ENCODE data around the gene GRM6. TPM values are rescaled to one million over a fixed set of nuclear protein-coding genes. Genes with fewer than 3 reads are reported as not detected.
A peak's percentile ranks its signal among the peaks of the same experiment; 100 is the strongest.

Gene GRM6
- total RNA-seq, 1 donor from 2014 or later, result not detected

- Histone ChIP-seq H3K4me1 (peaks cover 18% of the 10 kb centered on the region), H3K27me3 (no peaks in the 10 kb centered on the region), H3K36me3 (peaks cover 0 to 16% of the 10 kb centered on the region in 2 donors), H3K4me3 (peak overlapping the region; percentile 75 to 79), H3K9me3 (peaks cover 39% of the 10 kb centered on the region), H3K27ac (peak overlapping the region; percentile 63)
- no peak for DNase-seq (ENCODE audit: extremely low spot score in 2 of 2)
- TF ChIP-seq CTCF (IDR thresholded peaks at IDR 0.05) (no peak), POLR2AphosphoS5 (IDR thresholded peaks at IDR 0.05; ENCODE audit: insufficient read depth in 1 of 2, low read depth in 1 of 2) (no peak), POLR2A (IDR thresholded peaks at IDR 0.05) (no peak)
- intact Hi-C loops (cut with DNase I), result no loop called here
Measured at GRCh38 chr5:178941361-178941760, 53.8 kb downstream of the GRM6 start.

- peak in 1 of 2 donors; percentile 92 for DNase-seq (ENCODE audit: extremely low spot score in 2 of 2)
- Histone ChIP-seq H3K27me3 (no peaks in the 10 kb centered on the region), H3K36me3 (peaks cover 0 to 10% of the 10 kb centered on the region in 2 donors), H3K27ac (peak within 1 kb of the TSS; percentile 63), H3K4me3 (peak within 1 kb of the TSS; percentile 75 to 79), H3K4me1 (peaks cover 18% of the 10 kb centered on the region), H3K9me3 (peaks cover 45% of the 10 kb centered on the region)
- TF ChIP-seq CTCF (IDR thresholded peaks at IDR 0.05) (no peak), POLR2AphosphoS5 (IDR thresholded peaks at IDR 0.05; ENCODE audit: insufficient read depth in 1 of 2, low read depth in 1 of 2) (peak; percentile 81 to 91), POLR2A (IDR thresholded peaks at IDR 0.05) (no peak)
- intact Hi-C loops (cut with DNase I), result no loop called here
Measured at GRCh38 chr5:178940569-178941360, 54.4 kb downstream of the GRM6 start, which contains the start of gene ZNF454. ZNF454 (plus strand) TSS chr5:178941198; CDS start chr5:178942792, 1,594 bp downstream.

GRCh38 chr5:178931846-178932760 is 63.0 kb downstream of the GRM6 start:
- TF ChIP-seq CTCF (IDR thresholded peaks at IDR 0.05) (no peak), POLR2AphosphoS5 (IDR thresholded peaks at IDR 0.05; ENCODE audit: insufficient read depth in 1 of 2, low read depth in 1 of 2) (no peak), POLR2A (IDR thresholded peaks at IDR 0.05) (no peak)
- Histone ChIP-seq H3K27ac (no peak overlapping the region), H3K27me3 (no peaks in the 10 kb centered on the region), H3K4me3 (no peak overlapping the region), H3K4me1 (no peaks in the 10 kb centered on the region), H3K9me3 (peaks cover 77% of the 10 kb centered on the region), H3K36me3 (peaks cover 0 to 71% of the 10 kb centered on the region in 2 donors)
- no peak for DNase-seq (ENCODE audit: extremely low spot score in 2 of 2)
- intact Hi-C loops (cut with DNase I), result no loop called here

Other genes with a start within 250 kb of the GRM6 start
- 17.7 TPM for gene ZNF354B, start 135.4 kb downstream of the GRM6 start, total RNA-seq
- 2.2 TPM for gene ZFP2, start 99.4 kb downstream of the GRM6 start, total RNA-seq
- 3.4 TPM for gene ZNF454, start 54.1 kb downstream of the GRM6 start, total RNA-seq
- gene ZNF879, start 28.5 kb upstream of the GRM6 start, total RNA-seq, result 5.9 TPM
- gene ZNF354C, start 65.1 kb upstream of the GRM6 start, total RNA-seq, result 7.1 TPM